PFSK-1 (cell line): ENCODE data around the gene TMEM176B.

ENCODE experiments used
- FOXP2 ChIP-seq: optimal IDR thresholded peaks from 2 replicates; pipeline ENCODE3; 2011; ENCODE audit warnings: borderline replicate concordance, control low read depth, inconsistent platforms; ENCODE audit not compliant: insufficient read depth; ENCODE audit errors: extremely low read length, extremely low read depth
- POLR2AphosphoS5 ChIP-seq: IDR thresholded peaks from 2 replicates; pipeline ENCODE4 v1.6.1; 2012; ENCODE audit warnings: low read depth, mild to moderate bottlenecking, control low read depth, low read length, moderate library complexity
- REST ChIP-seq, 2 experiments: IDR thresholded peaks; 2 replicates each; pipeline versions ENCODE4 v1.6.1 to v1.8.0; 2011 to 2012; ENCODE audit warnings: low read depth in 2 of 2, low read length in 2 of 2, control low read depth in 1 of 2, inconsistent platforms in 1 of 2, mild to moderate bottlenecking in 1 of 2, moderate library complexity in 1 of 2; ENCODE audit not compliant: insufficient read depth in 1 of 2
- SIN3A ChIP-seq: IDR thresholded peaks from 2 replicates; pipeline ENCODE4 v1.6.1; 2012; ENCODE audit warnings: mild to moderate bottlenecking, low read length, moderate library complexity, borderline replicate concordance; ENCODE audit not compliant: insufficient read depth
- TAF1 ChIP-seq: IDR thresholded peaks from 2 replicates; pipeline ENCODE4 v1.6.1; 2012; ENCODE audit warnings: low read length, control low read depth, borderline replicate concordance; ENCODE audit not compliant: insufficient read depth

The TMEM176B gene

GRCh38 chr7:150820578-150821198, 20.5 kb upstream of the TMEM176B start:
- TF ChIP-seq REST (IDR thresholded peaks at IDR 0.05; ENCODE audit: insufficient read depth in 1 of 2, low read depth in 2 of 2, low read length in 2 of 2) (no peak), SIN3A (no peak), FOXP2 (no peak), TAF1 (no peak), POLR2AphosphoS5 (no peak)

- TF ChIP-seq POLR2AphosphoS5 (no peak), TAF1 (no peak), REST (IDR thresholded peaks at IDR 0.05; ENCODE audit: insufficient read depth in 1 of 2, low read depth in 2 of 2, low read length in 2 of 2) (no peak), FOXP2 (no peak), SIN3A (no peak)
Measured at GRCh38 chr7:150820148-150820547, 20.0 kb upstream of the TMEM176B start.

- no peak for TF ChIP-seq REST (IDR thresholded peaks at IDR 0.05; ENCODE audit: insufficient read depth in 1 of 2, low read depth in 2 of 2, low read length in 2 of 2)
Measured at GRCh38 chr7:150818971-150819370, 18.8 kb upstream of the TMEM176B start.

GRCh38 chr7:150814328-150815001, 14.3 kb upstream of the TMEM176B start:
- no peak for TF ChIP-seq TAF1
- no peak for TF ChIP-seq REST (IDR thresholded peaks at IDR 0.05; ENCODE audit: insufficient read depth in 1 of 2, low read depth in 2 of 2, low read length in 2 of 2)
- TF ChIP-seq SIN3A, result no peak

- TF ChIP-seq SIN3A (no peak), POLR2AphosphoS5 (no peak), REST (IDR thresholded peaks at IDR 0.05; ENCODE audit: insufficient read depth in 1 of 2, low read depth in 2 of 2, low read length in 2 of 2) (no peak)
Measured at GRCh38 chr7:150806863-150807262, 6.7 kb upstream of the TMEM176B start.
